AG04450 (cell line): ENCODE measurements around the gene SRGN. TPM values are rescaled to one million over a fixed set of nuclear protein-coding genes. Genes with fewer than 3 reads are reported as not detected.

Experiments
- CTCF ChIA-PET: fragments of 300-600, 350-600 bp; formaldehyde crosslinking; extraction: SDS; loops from one replicate; lab custom pipeline; 2022; ENCODE audit warnings: antibody characterized with exemption, inconsistent platforms; lab: Charles Lee
- POLR2A ChIA-PET: fragments of 350-600 bp; formaldehyde crosslinking; extraction: SDS; loops from one replicate; lab custom pipeline; 2021; ENCODE audit warnings: antibody characterized with exemption, inconsistent platforms; lab: Yijun Ruan, JAX
- DNase-seq: peaks from one replicate; pipeline ENCODE4 v3.0.0-alpha.2; 2011; ENCODE audit warnings: low read depth, low spot score
- H3K27ac ChIP-seq: one replicate; pipeline ENCODE4 v1.5.1; 2012; ENCODE audit warnings: low read depth, low read length, control low read depth
- H3K27me3 ChIP-seq: one replicate; pipeline ENCODE4 v1.6.0; 2012; ENCODE audit warnings: low read length; ENCODE audit not compliant: control insufficient read depth, insufficient read depth
- H3K4me3 ChIP-seq: 2 replicates; pipeline ENCODE4 v1.5.1; 2011; ENCODE audit warnings: mild to moderate bottlenecking, low read depth, low read length, control low read depth
- H3K9me3 ChIP-seq: 2 replicates; pipeline ENCODE4 v1.5.1; 2012; ENCODE audit warnings: low read length; ENCODE audit not compliant: control insufficient read depth, insufficient read depth
- CTCF ChIP-seq: IDR thresholded peaks from 2 replicates; pipeline ENCODE4 v1.5.1; 2011; ENCODE audit warnings: low read depth, low read length, control low read depth, inconsistent platforms
- polyA plus RNA-seq: library from polyadenylated mRNA; depleted of rRNA; stranded (reverse); fragments of >200 nt; gene quantifications from 2 replicates; pipeline ENCODE4 v1.2.3, GENCODE V29; 2011

SRGN gene
- polyA plus RNA-seq, 1 experiment = 154 TPM

- no peak for TF ChIP-seq CTCF
- Histone ChIP-seq H3K27ac (no peak overlapping the region), H3K9me3 (no peaks in the 10 kb centered on the region), H3K27me3 (no peaks in the 10 kb centered on the region), H3K4me3 (no peak overlapping the region)
- POLR2A ChIA-PET = no interaction called here
- DNase-seq = no peak
- CTCF ChIA-PET = interaction anchor here (0.8 to 1.6 kb wide), 2 partner anchors 13 to 68 kb away, joined by 3 to 4 read pairs; no protein-coding TSS in a partner anchor
Measured at GRCh38 chr10:69073026-69073425, 14.9 kb upstream of the SRGN start.

GRCh38 chr10:69073736-69074364, 14.1 kb upstream of the SRGN start:
- POLR2A ChIA-PET = no interaction called here
- CTCF ChIA-PET = interaction anchor here (0.8 kb wide), 1 partner anchor 13 kb away, joined by 3 read pairs; no protein-coding TSS in a partner anchor
- H3K27ac ChIP-seq = no peak overlapping the region
- H3K4me3 ChIP-seq = no peak overlapping the region
- H3K9me3 ChIP-seq = no peaks in the 10 kb centered on the region
- DNase-seq = no peak
- H3K27me3 ChIP-seq = no peaks in the 10 kb centered on the region
- TF ChIP-seq CTCF = no peak

- Histone ChIP-seq H3K27ac (no peak overlapping the region), H3K9me3 (no peaks in the 10 kb centered on the region), H3K4me3 (no peak overlapping the region), H3K27me3 (no peaks in the 10 kb centered on the region)
- TF ChIP-seq CTCF = no peak
- no peak for DNase-seq
- ChIA-PET CTCF (interaction anchor here (1.0 kb wide), 1 partner anchor 18 kb away, joined by 3 read pairs; no protein-coding TSS in a partner anchor), POLR2A (no interaction called here)
Measured at GRCh38 chr10:69074532-69074931, 13.4 kb upstream of the SRGN start.

- POLR2A ChIA-PET = no interaction called here
- H3K4me3 ChIP-seq = no peak overlapping the region
- TF ChIP-seq CTCF = no peak
- DNase-seq = no peak
- H3K27me3 ChIP-seq = no peaks in the 10 kb centered on the region
- no peak overlapping the region for H3K27ac ChIP-seq
- CTCF ChIA-PET = interaction anchor here (1.0 kb wide), 1 partner anchor 17 kb away, joined by 3 read pairs; no protein-coding TSS in a partner anchor
- H3K9me3 ChIP-seq = no peaks in the 10 kb centered on the region
Measured at GRCh38 chr10:69075431-69075830, 12.5 kb upstream of the SRGN start.

- Histone ChIP-seq H3K27me3 (no peaks in the 10 kb centered on the region), H3K4me3 (no peak overlapping the region), H3K9me3 (no peaks in the 10 kb centered on the region), H3K27ac (no peak overlapping the region)
- POLR2A ChIA-PET = no interaction called here
- no peak for TF ChIP-seq CTCF
- CTCF ChIA-PET = interaction anchor here (1.4 kb wide), 1 partner anchor 16 kb away, joined by 3 read pairs; no protein-coding TSS in a partner anchor
- no peak for DNase-seq
Measured at GRCh38 chr10:69078311-69078710, 9.6 kb upstream of the SRGN start.
